SK-N-SH (cell line): ENCODE results near the gene NFKBIE. TPM values are rescaled to one million over a fixed set of nuclear protein-coding genes. Genes with fewer than 3 reads are reported as not detected.

Source experiments
- CTCF ChIA-PET: fragments of 300-600, 350-600 bp; formaldehyde crosslinking; extraction: SDS; loops from one replicate; lab custom pipeline; 2021; lab: Yijun Ruan, JAX
- POLR2A ChIA-PET: fragments of 350-600 bp; sonication (Branson Sonifier 250); formaldehyde crosslinking; extraction: SDS; loops from one replicate; lab custom pipeline; 2020; ENCODE audit warnings: antibody characterized with exemption, inconsistent platforms; lab: Yijun Ruan, JAX
- DNase-seq: peaks from one replicate; pipeline ENCODE4 v3.0.0; 2012
- H2AFZ ChIP-seq: fragments of 200-600 bp; sonication (generic); 2 replicates; pipeline ENCODE4 v1.8.1; 2016; ENCODE audit warnings: antibody characterized with exemption, mild to moderate bottlenecking, low read depth
- H3F3A ChIP-seq: fragments of 200-600 bp; sonication (generic); replicated peaks from 2 replicates; pipeline ENCODE3; 2016; ENCODE audit warnings: antibody characterized with exemption, mild to moderate bottlenecking; ENCODE audit not compliant: insufficient read depth
- H3K27ac ChIP-seq, 2 experiments: fragments of 200-500 bp in 1 of 2; fragments of 200-600 bp in 1 of 2; sonication (Bioruptor generic) in 1 of 2; sonication (generic), shearing (Covaris generic) in 1 of 2; 2 replicates each; pipeline versions ENCODE4 v1.5.1 to v1.6.1; 2014 to 2016; ENCODE audit warnings: low read depth in 2 of 2, inconsistent platforms in 1 of 2, low read length in 1 of 2, mild to moderate bottlenecking in 1 of 2, mixed read lengths in 1 of 2
- H3K27me3 ChIP-seq: fragments of 200-600 bp; sonication (generic), shearing (Covaris generic); 2 replicates; pipeline ENCODE4 v1.6.1; 2016; ENCODE audit warnings: mixed run types; ENCODE audit not compliant: insufficient read depth
- H3K36me3 ChIP-seq, 2 experiments: fragments of 200-500 bp in 1 of 2; fragments of 200-600 bp in 1 of 2; sonication (Bioruptor generic) in 1 of 2; sonication (generic) in 1 of 2; replicated peaks in 1 of 2; 2 replicates each; pipeline versions ENCODE3 to v1.5.1; 2014 to 2016; ENCODE audit warnings: low read length in 1 of 2, mild to moderate bottlenecking in 1 of 2; ENCODE audit not compliant: insufficient read depth in 2 of 2, control insufficient read depth in 1 of 2
- H3K4me1 ChIP-seq, 2 experiments: fragments of 200-500 bp in 1 of 2; fragments of 200-600 bp in 1 of 2; sonication (Bioruptor generic) in 1 of 2; sonication (generic), shearing (Covaris generic) in 1 of 2; 2 replicates each; pipeline versions ENCODE4 v1.5.1 to v1.6.1; 2014 to 2016; ENCODE audit warnings: low read depth in 1 of 2, low read length in 1 of 2, mixed run types in 1 of 2; ENCODE audit not compliant: insufficient read depth in 2 of 2, control insufficient read depth in 1 of 2
- H3K4me2 ChIP-seq: fragments of 200-600 bp; sonication (generic), shearing (Covaris generic); 2 replicates; pipeline ENCODE4 v1.6.1; 2017; ENCODE audit warnings: mixed run types
- H3K4me3 ChIP-seq, 2 experiments: fragments of 200-500 bp in 1 of 2; fragments of 200-600 bp in 1 of 2; sonication (Bioruptor generic) in 1 of 2; sonication (generic), shearing (Covaris generic) in 1 of 2; 2 replicates each; pipeline versions ENCODE4 v1.5.1 to v1.8.1; 2014 to 2016; ENCODE audit warnings: low read depth in 2 of 2, inconsistent platforms in 1 of 2, low read length in 1 of 2, mild to moderate bottlenecking in 1 of 2, mixed read lengths in 1 of 2, moderate library complexity in 1 of 2
- H3K79me2 ChIP-seq: fragments of 200-600 bp; sonication (generic); 2 replicates; pipeline ENCODE4 v1.8.1; 2017; ENCODE audit warnings: mild to moderate bottlenecking; ENCODE audit not compliant: insufficient read depth
- H3K9ac ChIP-seq: fragments of 200-600 bp; sonication (generic); 2 replicates; pipeline ENCODE4 v1.6.1; 2017; ENCODE audit warnings: mixed run types
- H3K9me2 ChIP-seq: fragments of 200-600 bp; sonication (generic); 2 replicates; pipeline ENCODE4 v1.6.1; 2017; ENCODE audit warnings: mixed run types
- H3K9me3 ChIP-seq: fragments of 200-600 bp; sonication (generic); 2 replicates; pipeline ENCODE4 v1.6.1; 2017; ENCODE audit warnings: mixed run types, mild to moderate bottlenecking, moderate library complexity
- H4K20me1 ChIP-seq: fragments of 200-600 bp; sonication (generic); 2 replicates; pipeline ENCODE4 v1.6.1; 2017; ENCODE audit warnings: mild to moderate bottlenecking, mixed run types; ENCODE audit not compliant: insufficient read depth
- EP300 ChIP-seq, 2 experiments: IDR thresholded peaks; 2 replicates each; pipeline versions ENCODE4 v1.4.0 to v1.6.1; 2012; ENCODE audit warnings: borderline replicate concordance in 1 of 2, low read depth in 1 of 2, low read length in 1 of 2
- FOXM1 ChIP-seq: IDR thresholded peaks from 2 replicates; pipeline ENCODE4 v1.4.0; 2012; ENCODE audit warnings: low read depth, mild to moderate bottlenecking
- RCOR1 ChIP-seq: fragments of 150-350 bp; IDR thresholded peaks from 2 replicates; pipeline ENCODE4 v1.6.1; 2017; ENCODE audit warnings: antibody characterized with exemption, low read length
- SIN3A ChIP-seq: IDR thresholded peaks from 2 replicates; pipeline ENCODE4 v1.6.1; 2012; ENCODE audit warnings: low read depth, mild to moderate bottlenecking, low read length, moderate library complexity, borderline replicate concordance
- TAF1 ChIP-seq: IDR thresholded peaks from 2 replicates; pipeline ENCODE4 v1.6.1; 2012; ENCODE audit warnings: low read depth, mild to moderate bottlenecking, low read length, moderate library complexity, borderline replicate concordance
- TCF12 ChIP-seq: IDR thresholded peaks from 2 replicates; pipeline ENCODE4 v1.4.0; 2012
- TEAD4 ChIP-seq: IDR thresholded peaks from 2 replicates; pipeline ENCODE4 v1.4.0; 2012; ENCODE audit warnings: mild to moderate bottlenecking, borderline replicate concordance; ENCODE audit not compliant: insufficient read depth
- WGBS: methylation state at CpG from one replicate; pipeline ENCODE4 v1.1.6; 2017; ENCODE audit warnings: low lambda C conversion rate; 5-methylcytosine and 5-hydroxymethylcytosine counted together
- polyA plus RNA-seq, 3 experiments: library from polyadenylated mRNA; depleted of rRNA; stranded (reverse); fragments of >200 nt; gene quantifications; 2 replicates each; pipeline ENCODE4 v1.2.3, GENCODE V29; 2012
- TF ChIP-seq, protein P1 (sequence below): IDR thresholded peaks from 2 replicates; pipeline ENCODE4 v1.4.0; 2012; ENCODE audit warnings: low read depth, borderline replicate concordance
- TF ChIP-seq, protein P2 (sequence below): IDR thresholded peaks from 2 replicates; pipeline ENCODE4; 2012
- TF ChIP-seq, protein P3 (sequence below): IDR thresholded peaks from 2 replicates; pipeline ENCODE4 v1.6.1; 2012; ENCODE audit warnings: mild to moderate bottlenecking, low read depth, low read length, moderate library complexity

Gene NFKBIE
- polyA plus RNA-seq, 1 of the 3 experiments (the other 2 are of a cell fraction), result 5.8 TPM

DNA sequence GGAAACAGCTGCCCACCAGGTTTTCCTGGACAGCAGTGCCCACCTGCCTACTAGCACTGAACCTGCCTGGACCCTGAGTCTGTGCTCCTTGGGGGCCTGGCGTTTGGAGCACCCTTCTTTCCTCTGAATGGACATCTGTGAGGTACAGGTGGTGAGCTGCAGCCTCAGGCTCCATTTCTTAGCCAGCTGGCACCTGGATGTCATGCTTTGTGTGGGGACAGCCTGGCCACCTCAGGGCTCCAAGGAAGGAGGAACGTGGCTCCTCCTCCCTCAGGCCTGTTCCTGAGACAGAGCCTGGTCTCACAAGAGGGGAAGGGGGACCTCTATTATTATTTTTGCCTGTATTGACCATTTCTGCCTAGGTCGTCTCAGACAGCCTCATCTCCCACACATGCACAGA lies 13.0 kb upstream of the NFKBIE start:
- Histone ChIP-seq H3K79me2 (no peaks in the 10 kb centered on the region), H4K20me1 (no peaks in the 10 kb centered on the region), H3K4me1 (no peaks in the 10 kb centered on the region), H2AFZ (no peak overlapping the region), H3K27me3 (no peaks in the 10 kb centered on the region), H3K9me3 (no peaks in the 10 kb centered on the region), H3F3A (no peaks in the 10 kb centered on the region), H3K9ac (no peak overlapping the region), H3K9me2 (no peaks in the 10 kb centered on the region), H3K36me3 (no peaks in the 10 kb centered on the region), H3K4me2 (no peak overlapping the region), H3K27ac (no peak overlapping the region)
- POLR2A ChIA-PET, result no interaction called here
- WGBS, result 32% methylated on average over 1 of the region's 3 CpGs
- CTCF ChIA-PET, result interaction anchor here (0.9 to 2.0 kb wide), 6 partner anchors 10 to 178 kb away, joined by 3 to 11 read pairs (median 4); partner anchors contain the start of gene AARS2
- DNase-seq, result no peak
- TF ChIP-seq TCF12, result no peak
- TF ChIP-seq SIN3A, result no peak
- TF ChIP-seq, all 33 proteins: peak for 0
- H3K4me3 ChIP-seq, result no peak overlapping the region

DNA sequence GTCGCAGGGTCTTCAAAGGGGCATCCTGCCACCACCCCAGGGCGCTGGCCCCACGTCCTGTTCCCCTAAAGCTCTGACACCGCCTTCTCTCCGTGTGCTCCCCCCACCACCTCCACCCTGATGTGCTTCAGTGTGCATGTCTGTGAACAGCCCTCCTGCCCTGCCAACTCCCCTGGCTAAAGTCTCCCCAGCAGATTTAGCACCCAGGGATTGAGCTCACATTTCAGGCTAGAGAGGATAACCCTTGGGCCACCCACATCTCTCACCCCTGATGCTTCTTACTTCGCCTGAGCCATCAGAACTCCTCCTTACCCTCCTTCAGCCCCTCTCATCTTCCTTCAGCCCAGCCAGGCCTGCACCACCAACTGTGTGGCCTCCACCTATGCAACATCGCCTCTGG lies 12.4 kb upstream of the NFKBIE start:
- H2AFZ ChIP-seq, result no peak overlapping the region
- H3K4me3 ChIP-seq, result no peak overlapping the region
- H3K4me1 ChIP-seq, result no peaks in the 10 kb centered on the region; a peak in 1 of 4 replicates
- H3K9me3 ChIP-seq, result no peaks in the 10 kb centered on the region
- no peak overlapping the region for H3K4me2 ChIP-seq
- WGBS, result 61% methylated on average over 7 of the region's 7 CpGs
- H3F3A ChIP-seq, result no peaks in the 10 kb centered on the region
- H3K9me2 ChIP-seq, result no peaks in the 10 kb centered on the region
- no peaks in the 10 kb centered on the region for H4K20me1 ChIP-seq
- ChIA-PET CTCF (interaction anchor here (0.7 to 2.0 kb wide), 7 partner anchors 10 to 178 kb away, joined by 3 to 11 read pairs (median 4); partner anchors contain the start of gene AARS2), POLR2A (no interaction called here)
- DNase-seq, result no peak
- H3K79me2 ChIP-seq, result no peaks in the 10 kb centered on the region
- TF ChIP-seq, protein P1, sequence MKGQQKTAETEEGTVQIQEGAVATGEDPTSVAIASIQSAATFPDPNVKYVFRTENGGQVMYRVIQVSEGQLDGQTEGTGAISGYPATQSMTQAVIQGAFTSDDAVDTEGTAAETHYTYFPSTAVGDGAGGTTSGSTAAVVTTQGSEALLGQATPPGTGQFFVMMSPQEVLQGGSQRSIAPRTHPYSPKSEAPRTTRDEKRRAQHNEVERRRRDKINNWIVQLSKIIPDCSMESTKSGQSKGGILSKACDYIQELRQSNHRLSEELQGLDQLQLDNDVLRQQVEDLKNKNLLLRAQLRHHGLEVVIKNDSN, result no peak
- TF ChIP-seq TAF1 (no peak), TCF12 (no peak), EP300 (IDR thresholded peaks at IDR 0.05; ENCODE audit: borderline replicate concordance in 1 of 2, low read depth in 1 of 2, low read length in 1 of 2) (no peak), RCOR1 (no peak), FOXM1 (no peak), TEAD4 (no peak)
- TF ChIP-seq, protein P2, sequence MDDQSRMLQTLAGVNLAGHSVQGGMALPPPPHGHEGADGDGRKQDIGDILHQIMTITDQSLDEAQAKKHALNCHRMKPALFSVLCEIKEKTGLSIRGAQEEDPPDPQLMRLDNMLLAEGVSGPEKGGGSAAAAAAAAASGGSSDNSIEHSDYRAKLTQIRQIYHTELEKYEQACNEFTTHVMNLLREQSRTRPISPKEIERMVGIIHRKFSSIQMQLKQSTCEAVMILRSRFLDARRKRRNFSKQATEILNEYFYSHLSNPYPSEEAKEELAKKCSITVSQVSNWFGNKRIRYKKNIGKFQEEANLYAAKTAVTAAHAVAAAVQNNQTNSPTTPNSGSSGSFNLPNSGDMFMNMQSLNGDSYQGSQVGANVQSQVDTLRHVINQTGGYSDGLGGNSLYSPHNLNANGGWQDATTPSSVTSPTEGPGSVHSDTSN, result no peak
- TF ChIP-seq, protein P3, sequence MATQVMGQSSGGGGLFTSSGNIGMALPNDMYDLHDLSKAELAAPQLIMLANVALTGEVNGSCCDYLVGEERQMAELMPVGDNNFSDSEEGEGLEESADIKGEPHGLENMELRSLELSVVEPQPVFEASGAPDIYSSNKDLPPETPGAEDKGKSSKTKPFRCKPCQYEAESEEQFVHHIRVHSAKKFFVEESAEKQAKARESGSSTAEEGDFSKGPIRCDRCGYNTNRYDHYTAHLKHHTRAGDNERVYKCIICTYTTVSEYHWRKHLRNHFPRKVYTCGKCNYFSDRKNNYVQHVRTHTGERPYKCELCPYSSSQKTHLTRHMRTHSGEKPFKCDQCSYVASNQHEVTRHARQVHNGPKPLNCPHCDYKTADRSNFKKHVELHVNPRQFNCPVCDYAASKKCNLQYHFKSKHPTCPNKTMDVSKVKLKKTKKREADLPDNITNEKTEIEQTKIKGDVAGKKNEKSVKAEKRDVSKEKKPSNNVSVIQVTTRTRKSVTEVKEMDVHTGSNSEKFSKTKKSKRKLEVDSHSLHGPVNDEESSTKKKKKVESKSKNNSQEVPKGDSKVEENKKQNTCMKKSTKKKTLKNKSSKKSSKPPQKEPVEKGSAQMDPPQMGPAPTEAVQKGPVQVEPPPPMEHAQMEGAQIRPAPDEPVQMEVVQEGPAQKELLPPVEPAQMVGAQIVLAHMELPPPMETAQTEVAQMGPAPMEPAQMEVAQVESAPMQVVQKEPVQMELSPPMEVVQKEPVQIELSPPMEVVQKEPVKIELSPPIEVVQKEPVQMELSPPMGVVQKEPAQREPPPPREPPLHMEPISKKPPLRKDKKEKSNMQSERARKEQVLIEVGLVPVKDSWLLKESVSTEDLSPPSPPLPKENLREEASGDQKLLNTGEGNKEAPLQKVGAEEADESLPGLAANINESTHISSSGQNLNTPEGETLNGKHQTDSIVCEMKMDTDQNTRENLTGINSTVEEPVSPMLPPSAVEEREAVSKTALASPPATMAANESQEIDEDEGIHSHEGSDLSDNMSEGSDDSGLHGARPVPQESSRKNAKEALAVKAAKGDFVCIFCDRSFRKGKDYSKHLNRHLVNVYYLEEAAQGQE, result no peak
- H3K27me3 ChIP-seq, result no peaks in the 10 kb centered on the region
- H3K9ac ChIP-seq, result no peak overlapping the region
- H3K27ac ChIP-seq, result no peak overlapping the region
- no peaks in the 10 kb centered on the region for H3K36me3 ChIP-seq
